ENCODE measurements around the gene ACTL7A. TPM values are rescaled to one million over a fixed set of nuclear protein-coding genes. Genes with fewer than 3 reads are reported as not detected.

Gene ACTL7A
- total and polyA plus RNA-seq, 2 of the 4 experiments (the other 2 are of a cell fraction) = not detected

- ChIA-PET CTCF (no interaction called here), POLR2A (ENCODE audit: unreplicated experiment) (interaction anchor here (0.7 kb wide), 1 partner anchor 1287 kb away, joined by 3 read pairs; no protein-coding TSS in a partner anchor)
- TF ChIP-seq CEBPB (IDR thresholded peaks at IDR 0.05; ENCODE audit: low read depth, low read length) (no peak), MAFK (IDR thresholded peaks at IDR 0.05; ENCODE audit: low read depth, low read length) (0 out of 2 replicates have a peak, but pooled peaks have one; percentile 10), BHLHE40 (IDR thresholded peaks at IDR 0.05; ENCODE audit: low read depth, low read length) (no peak), CTCF (conservative IDR thresholded peaks at IDR 0.05; ENCODE audit: low read depth, low read length) (no peak), FOS (IDR thresholded peaks at IDR 0.05; ENCODE audit: low read depth, low read length) (no peak), MXI1 (IDR thresholded peaks at IDR 0.05; ENCODE audit: borderline replicate concordance, low read depth, low read length) (no peak)
- TF ChIP-seq, protein P1, sequence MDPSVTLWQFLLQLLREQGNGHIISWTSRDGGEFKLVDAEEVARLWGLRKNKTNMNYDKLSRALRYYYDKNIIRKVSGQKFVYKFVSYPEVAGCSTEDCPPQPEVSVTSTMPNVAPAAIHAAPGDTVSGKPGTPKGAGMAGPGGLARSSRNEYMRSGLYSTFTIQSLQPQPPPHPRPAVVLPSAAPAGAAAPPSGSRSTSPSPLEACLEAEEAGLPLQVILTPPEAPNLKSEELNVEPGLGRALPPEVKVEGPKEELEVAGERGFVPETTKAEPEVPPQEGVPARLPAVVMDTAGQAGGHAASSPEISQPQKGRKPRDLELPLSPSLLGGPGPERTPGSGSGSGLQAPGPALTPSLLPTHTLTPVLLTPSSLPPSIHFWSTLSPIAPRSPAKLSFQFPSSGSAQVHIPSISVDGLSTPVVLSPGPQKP (IDR thresholded peaks at IDR 0.05; ENCODE audit: borderline replicate concordance, low read depth, low read length) = no peak
- no peak overlapping the region for H2BK15ac ChIP-seq (ENCODE audit: low read depth, low read length)
- no peak overlapping the region for H3K9ac ChIP-seq (ENCODE audit: low read depth, low read length)
- ATAC-seq (ENCODE audit: low read depth) = no peak
- in situ Hi-C loops (cut with MboI; ENCODE audit: low sequenced_read_pairs) (no loop called here), dilution Hi-C loops (cut with HindIII; ENCODE audit: low sequenced_read_pairs, unreplicated experiment) (no loop called here), intact Hi-C loops (cut with micrococcal nuclease) (no loop called here)
- no peak overlapping the region for H3K4ac ChIP-seq (ENCODE audit: low read depth, low read length)
- H4K5ac ChIP-seq (ENCODE audit: low read depth, low read length) = no peak overlapping the region
- no peak overlapping the region for H2BK120ac ChIP-seq (ENCODE audit: low read depth, low read length)
- no peaks in the 10 kb centered on the region; the same call in 1 of the 2 replicates for H3K9me3 ChIP-seq (ENCODE audit: control insufficient read depth, insufficient read depth, low read length)
- peaks cover under 1% of the 10 kb centered on the region; the same call in 1 of the 2 replicates for H3K9me1 ChIP-seq (ENCODE audit: insufficient read depth, low read length)
- H3K27me3 ChIP-seq (ENCODE audit: control insufficient read depth, insufficient read depth, low read length) = no peaks in the 10 kb centered on the region
- no peak overlapping the region for H2BK5ac ChIP-seq (ENCODE audit: low read depth, low read length, poor library complexity, severe bottlenecking)
- no TSS peak for BruUV-seq (replicated peaks)
- H3K18ac ChIP-seq (ENCODE audit: low read depth, low read length) = no peak overlapping the region
- H3K4me2 ChIP-seq (ENCODE audit: low read depth, low read length) = no peak overlapping the region
- H4K20me1 ChIP-seq (ENCODE audit: insufficient read depth, low read length) = no peaks in the 10 kb centered on the region
- H2AFZ ChIP-seq (replicated peaks; ENCODE audit: low read length, poor library complexity) = no peak overlapping the region
- no peak overlapping the region for H2AK5ac ChIP-seq (ENCODE audit: low read depth, low read length)
- H3K23ac ChIP-seq (ENCODE audit: low read depth, low read length) = no peak overlapping the region
- no peak overlapping the region for H3K27ac ChIP-seq (ENCODE audit: insufficient read depth, low read length)
- WGBS, 2 experiments (ENCODE audit: extremely low coverage in 2 of 2, insufficient read length in 1 of 2) = 100% methylated on average over 1 of the region's 4 CpGs; no CpG with 5 or more reads in 1 of the 2 experiments
- H4K91ac ChIP-seq (ENCODE audit: insufficient read depth, low read depth, low read length) = no peak overlapping the region
- H3K4me3 ChIP-seq (ENCODE audit: insufficient read depth, low read depth, low read length) = no peak overlapping the region
- H4K8ac ChIP-seq (ENCODE audit: low read depth in 2 of 2, low read length in 2 of 2) = no peak overlapping the region
- DNase-seq = no peak
- no peak overlapping the region for H3K14ac ChIP-seq (replicated peaks; ENCODE audit: low read depth, low read length)
- H3K36me3 ChIP-seq (ENCODE audit: control insufficient read depth, insufficient read depth, low read length) = peaks cover 33% of the 10 kb centered on the region
- no peak overlapping the region for H3K56ac ChIP-seq (ENCODE audit: extremely low read depth, insufficient read depth, low read length)
- H3K79me1 ChIP-seq (ENCODE audit: low read depth in 1 of 2, low read length in 2 of 2) = no peaks in the 10 kb centered on the region
- H3K4me1 ChIP-seq (ENCODE audit: control insufficient read depth, insufficient read depth, low read length) = peaks cover under 1% of the 10 kb centered on the region; the same call in 1 of the 2 replicates
- no peak overlapping the region for H2BK20ac ChIP-seq (ENCODE audit: low read depth, low read length)
- no peak overlapping the region for H2AK9ac ChIP-seq (replicated peaks; ENCODE audit: low read depth, low read length, poor library complexity)
Observed at GRCh38 chr9:108874058-108874788, 12.2 kb downstream of the ACTL7A start.

All from IMR-90 (cell line).